Ascending aorta (tissue), 2 donors: ENCODE measurements around the gene SEMA3E. TPM values are rescaled to one million over a fixed set of nuclear protein-coding genes. Genes with fewer than 3 reads are reported as not detected.
"Not testable (repeated sequence)": the region's sequence is repeated elsewhere in the genome, so short reads cannot be mapped to it uniquely, and the experiment has no call there.

Experiments
- DNase-seq, 2 donors: peaks; one replicate each; pipeline ENCODE4 v3.0.0-alpha.2; 2019; ENCODE audit warnings: low spot score in 2 of 2
- H3K27ac ChIP-seq, 2 donors: fragments of 200-600 bp; sonication (generic); one replicate each; pipeline ENCODE4 v1.5.1; 2016 to 2017; ENCODE audit warnings: mild to moderate bottlenecking in 1 of 2
- H3K27me3 ChIP-seq: fragments of 200-600 bp; sonication (generic); one replicate; pipeline ENCODE4 v1.5.1; 2017
- H3K36me3 ChIP-seq, 2 donors: fragments of 200-600 bp; sonication (generic); one replicate each; pipeline ENCODE4 v1.5.1; 2016
- H3K4me1 ChIP-seq, 2 donors: fragments of 200-600 bp; sonication (generic); one replicate each; pipeline ENCODE4 v1.5.1; 2016 to 2017; ENCODE audit warnings: mild to moderate bottlenecking in 1 of 2
- H3K4me3 ChIP-seq, 2 donors: fragments of 200-600 bp; sonication (generic); one replicate each; pipeline ENCODE4 v1.5.1; 2016 to 2017; ENCODE audit warnings: mild to moderate bottlenecking in 1 of 2
- H3K9me3 ChIP-seq, 2 donors: fragments of 200-600 bp; sonication (generic); one replicate each; pipeline ENCODE4 v1.5.1; 2016
- CTCF ChIP-seq, 3 experiments: fragments of 200-600 bp in 2 of 3; fragments of 450-650 bp in 1 of 3; sonication (generic) in 2 of 3; IDR thresholded peaks; one replicate each; pipeline ENCODE4 v1.5.1; 2016 to 2019; ENCODE audit warnings: antibody characterized with exemption in 3 of 3, mild to moderate bottlenecking in 1 of 3, moderate library complexity in 1 of 3
- intact Hi-C: fragments of 100-400 bp; cut with DNase I; formaldehyde crosslinking; loops from one replicate; pipeline ENCODE4 v1.15.1; 2023
- total RNA-seq: library from RNA; depleted of rRNA; stranded (reverse); fragments of >200 nt; gene quantifications from one replicate; pipeline ENCODE4 v1.1.0, GENCODE V29; 2016

SEMA3E gene
- total RNA-seq, 1 donor from 2014 or later = 4.3 TPM

- H3K36me3 ChIP-seq = no peaks in the 10 kb centered on the region
- intact Hi-C loops = no loop called here
- H3K27me3 ChIP-seq = no peaks in the 10 kb centered on the region
- no peaks in the 10 kb centered on the region for H3K9me3 ChIP-seq
- H3K27ac ChIP-seq = no peak overlapping the region
- H3K4me3 ChIP-seq = no peak overlapping the region
- no peak for DNase-seq
- TF ChIP-seq CTCF (IDR thresholded peaks at IDR 0.05) = no peak
- no peaks in the 10 kb centered on the region for H3K4me1 ChIP-seq
These were observed 69.2 kb downstream of the SEMA3E start for GRCh38 chr7:83579740-83580139.

- H3K4me3 ChIP-seq = no peak overlapping the region
- intact Hi-C loops = no loop called here
- no peaks in the 10 kb centered on the region for H3K9me3 ChIP-seq
- no peak for DNase-seq
- no peaks in the 10 kb centered on the region for H3K36me3 ChIP-seq
- no peaks in the 10 kb centered on the region for H3K4me1 ChIP-seq
- no peak for TF ChIP-seq CTCF (IDR thresholded peaks at IDR 0.05)
- no peaks in the 10 kb centered on the region for H3K27me3 ChIP-seq
- H3K27ac ChIP-seq = no peak overlapping the region
These were observed 73.5 kb downstream of the SEMA3E start for GRCh38 chr7:83575436-83575835.

GRCh38 chr7:83574616-83575015, 74.3 kb downstream of the SEMA3E start:
- H3K27ac ChIP-seq = no peak overlapping the region
- intact Hi-C loops = no loop called here
- no peaks in the 10 kb centered on the region for H3K36me3 ChIP-seq
- no peaks in the 10 kb centered on the region for H3K27me3 ChIP-seq
- no peak for DNase-seq
- H3K4me1 ChIP-seq = no peaks in the 10 kb centered on the region
- H3K9me3 ChIP-seq = no peaks in the 10 kb centered on the region
- no peak for TF ChIP-seq CTCF (IDR thresholded peaks at IDR 0.05)
- no peak overlapping the region for H3K4me3 ChIP-seq

GRCh38 chr7:83562960-83563359, 86.0 kb downstream of the SEMA3E start:
- no peaks in the 10 kb centered on the region for H3K4me1 ChIP-seq
- no peaks in the 10 kb centered on the region for H3K27me3 ChIP-seq
- H3K27ac ChIP-seq = no peak overlapping the region
- H3K36me3 ChIP-seq = no peaks in the 10 kb centered on the region
- no peak for TF ChIP-seq CTCF (IDR thresholded peaks at IDR 0.05)
- no peak overlapping the region for H3K4me3 ChIP-seq
- no peaks in the 10 kb centered on the region for H3K9me3 ChIP-seq
- intact Hi-C loops = no loop called here
- no peak for DNase-seq

GRCh38 chr7:83562289-83562688, 86.7 kb downstream of the SEMA3E start:
- no peaks in the 10 kb centered on the region for H3K27me3 ChIP-seq
- H3K4me3 ChIP-seq = no peak overlapping the region
- intact Hi-C loops = no loop called here
- no peak for DNase-seq
- H3K36me3 ChIP-seq = no peaks in the 10 kb centered on the region
- no peaks in the 10 kb centered on the region for H3K4me1 ChIP-seq
- no peak for TF ChIP-seq CTCF (IDR thresholded peaks at IDR 0.05)
- no peak overlapping the region for H3K27ac ChIP-seq
- H3K9me3 ChIP-seq = no peaks in the 10 kb centered on the region

- Histone ChIP-seq H3K27me3 (no peaks in the 10 kb centered on the region), H3K4me1 (no peaks in the 10 kb centered on the region), H3K27ac (no peak overlapping the region), H3K4me3 (no peak overlapping the region), H3K36me3 (no peaks in the 10 kb centered on the region), H3K9me3 (no peaks in the 10 kb centered on the region)
- intact Hi-C loops = no loop called here
- no peak for DNase-seq
- no peak for TF ChIP-seq CTCF (IDR thresholded peaks at IDR 0.05)
These were observed 89.1 kb downstream of the SEMA3E start for GRCh38 chr7:83559887-83560286.

GRCh38 chr7:83552556-83552955, 96.4 kb downstream of the SEMA3E start:
- H3K27ac ChIP-seq, H3K27me3 ChIP-seq, intact Hi-C loops, H3K4me3 ChIP-seq, DNase-seq, H3K36me3 ChIP-seq, H3K9me3 ChIP-seq, H3K4me1 ChIP-seq: not testable (repeated sequence)
